GM12878 (cell line): ENCODE data around the gene KIF1C. TPM values are rescaled to one million over a fixed set of nuclear protein-coding genes. Genes with fewer than 3 reads are reported as not detected.

Experiments used
- ATAC-seq: fragments of 200-7000 bp; cut with Tn5 transposase; 3 replicates; pipeline ENCODE4 v1.9.1; 2020; ENCODE audit warnings: mild to moderate bottlenecking, moderate library complexity
- BruUV-seq: library from RNA; stranded (reverse); fragments of 400-500 nt; replicated peaks from 2 replicates; lab custom pipeline; 2021; lab: Mats Ljungman, UMichigan
- CTCF ChIA-PET: fragments of 300-600 bp; sonication (Branson Sonifier 250); formaldehyde crosslinking; extraction: SDS; loops from one replicate; lab custom pipeline; 2021; ENCODE audit warnings: inconsistent platforms; lab: Yijun Ruan, JAX
- POLR2A ChIA-PET: fragments of 350-600 bp; formaldehyde crosslinking; extraction: SDS; loops from one replicate; lab custom pipeline; 2021; ENCODE audit warnings: inconsistent platforms; lab: Charles Lee
- RAD21 ChIA-PET: fragments of 300-600 bp; sonication (Branson Sonifier 250); formaldehyde crosslinking; loops from one replicate; lab custom pipeline; 2023; ENCODE audit warnings: antibody characterized with exemption; ENCODE audit not compliant: unreplicated experiment; lab: Charles Lee
- SMC1A ChIA-PET: fragments of 300-600 bp; sonication (Branson Sonifier 250); formaldehyde crosslinking; loops from one replicate; lab custom pipeline; 2023; ENCODE audit not compliant: unreplicated experiment, uncharacterized antibody; lab: Charles Lee
- DNase-seq: peaks from one replicate; pipeline ENCODE4 v3.0.0-alpha.2; 2011; ENCODE audit warnings: low read depth, low spot score
- FAIRE-seq: peaks from 3 replicates; lab custom pipeline; 2011; peaks lifted over from hg19 to GRCh38; lab: Jason Lieb, UNC
- H2AFZ ChIP-seq: 2 replicates; pipeline ENCODE4 v1.6.0; 2011; ENCODE audit warnings: low read depth, low read length, control low read depth; ENCODE audit not compliant: control insufficient read depth
- H3K27ac ChIP-seq: 2 replicates; pipeline ENCODE4 v1.5.1; 2011; ENCODE audit warnings: control low read depth; ENCODE audit not compliant: control insufficient read depth, insufficient read depth
- H3K27me3 ChIP-seq, 2 experiments: replicated peaks in 1 of 2; 2 replicates each; pipeline versions ENCODE4 v1.6.0 to v1.6.1; 2011; ENCODE audit warnings: low read length in 1 of 2; ENCODE audit not compliant: control insufficient read depth in 2 of 2, insufficient read depth in 2 of 2
- H3K36me3 ChIP-seq, 2 experiments: 2 replicates each; pipeline ENCODE4 v1.5.1; 2011; ENCODE audit warnings: low read length in 1 of 2; ENCODE audit not compliant: control insufficient read depth in 2 of 2, insufficient read depth in 2 of 2
- H3K4me1 ChIP-seq: 2 replicates; pipeline ENCODE4 v1.6.1; 2011; ENCODE audit warnings: mild to moderate bottlenecking, low read length, moderate library complexity, mixed read lengths; ENCODE audit not compliant: control insufficient read depth, insufficient read depth
- H3K4me2 ChIP-seq: 2 replicates; pipeline ENCODE4 v1.6.0; 2011; ENCODE audit warnings: control low read depth; ENCODE audit not compliant: control insufficient read depth, insufficient read depth
- H3K4me3 ChIP-seq: fragments of 200-600 bp; sonication (generic); 2 replicates; pipeline ENCODE4 v1.5.1; 2016
- H3K79me2 ChIP-seq: 2 replicates; pipeline ENCODE4 v1.6.0; 2011; ENCODE audit warnings: low read length; ENCODE audit not compliant: control insufficient read depth, insufficient read depth
- H3K9ac ChIP-seq: 2 replicates; pipeline ENCODE4 v1.8.0; 2011; ENCODE audit warnings: low read length, control low read depth, mixed read lengths; ENCODE audit not compliant: control insufficient read depth, insufficient read depth
- H3K9me3 ChIP-seq: replicated peaks from 3 replicates; pipeline ENCODE4 v1.5.1; 2011; ENCODE audit warnings: mild to moderate bottlenecking, low read length; ENCODE audit not compliant: control insufficient read depth, insufficient read depth
- H4K20me1 ChIP-seq: 2 replicates; pipeline ENCODE4 v1.6.0; 2011; ENCODE audit not compliant: control insufficient read depth, insufficient read depth
- CBX5 ChIP-seq: sonication (generic); IDR thresholded peaks from 2 replicates; pipeline ENCODE4 v1.6.1; 2016; ENCODE audit warnings: low read depth, moderate library complexity, mild to moderate bottlenecking, inconsistent platforms
- ESRRA ChIP-seq: IDR thresholded peaks from 2 replicates; pipeline ENCODE4 v1.6.1; 2012; ENCODE audit warnings: mild to moderate bottlenecking, low read length, improper control_type of control experiment
- IRF4 ChIP-seq: IDR thresholded peaks from 2 replicates; pipeline ENCODE4 v1.6.1; 2011; ENCODE audit warnings: low read depth, low read length
- NR2F1 ChIP-seq: fragments of 450-650 bp; conservative IDR thresholded peaks from 2 replicates; pipeline ENCODE4 v1.6.1; 2017; ENCODE audit warnings: mild to moderate bottlenecking
- POLR2A ChIP-seq: IDR thresholded peaks from 2 replicates; pipeline ENCODE4 v1.6.1; 2011; ENCODE audit warnings: low read depth, mild to moderate bottlenecking, low read length
- WGBS: methylation state at CpG from one replicate; pipeline ENCODE4 v1.1.6; 2016; ENCODE audit warnings: low lambda C conversion rate; ENCODE audit not compliant: insufficient replicate concordance, insufficient coverage; ENCODE audit errors: missing lambda C conversion rate; 5-methylcytosine and 5-hydroxymethylcytosine counted together
- in situ Hi-C: fragments of 300-500 bp; cut with MboI; formaldehyde crosslinking; loops from 9 replicates; pipeline ENCODE4 v1.14.3; 2018; ENCODE audit warnings: mixed read lengths
- intact Hi-C: fragments of 100-400 bp; cut with micrococcal nuclease; formaldehyde crosslinking; loops from one replicate; pipeline ENCODE4 v1.14.2; 2022; ENCODE audit not compliant: unreplicated experiment
- polyA plus RNA-seq, 11 experiments: library from polyadenylated mRNA; depleted of rRNA in 4 of 11; unstranded in 6 of 11; stranded (reverse) in 5 of 11; fragments of >200 nt; fragmentation: Nextera tagmentation in 4 of 11; fragmentation: Illumina TruSeq in 1 of 11; extraction: Ambion mirVana in 4 of 11; extraction: Trizol in 1 of 11; gene quantifications; 1 replicate in 1 of 11; 2 replicates in 10 of 11; pipeline versions ENCODE4 v1.2.1 to v1.2.3, GENCODE V29; 2011 to 2016; ENCODE audit warnings: inconsistent platforms in 2 of 11, missing spikeins in 2 of 11, low read depth in 1 of 11
- total RNA-seq, 4 experiments: library from RNA; depleted of rRNA in 3 of 4; stranded (reverse); fragments of >200 nt in 3 of 4; fragmentation: Illumina TruSeq in 1 of 4; extraction: Trizol in 1 of 4; gene quantifications; 2 replicates each; pipeline versions ENCODE4 v1.2.1 to v1.2.3, GENCODE V29; 2013 to 2021
- TF ChIP-seq, protein P1 (sequence below): IDR thresholded peaks from 2 replicates; pipeline ENCODE4 v1.6.1; 2011; ENCODE audit warnings: borderline replicate concordance, low read depth, mild to moderate bottlenecking, moderate library complexity, mixed read lengths, low read length; ENCODE audit not compliant: insufficient read depth; ENCODE audit errors: extremely low read length
- TF ChIP-seq, protein P2 (sequence below), 3 experiments: IDR thresholded peaks in 2 of 3; conservative IDR thresholded peaks in 1 of 3; 2 replicates each; pipeline ENCODE4 v1.5.1; 2011; ENCODE audit warnings: low read depth in 3 of 3, low read length in 3 of 3, mild to moderate bottlenecking in 3 of 3, control low read depth in 2 of 3, moderate library complexity in 2 of 3, inconsistent platforms in 1 of 3, mixed read lengths in 1 of 3; ENCODE audit not compliant: control insufficient read depth in 2 of 3, insufficient read depth in 1 of 3; ENCODE audit errors: extremely low read depth in 1 of 3

The KIF1C gene
- total and polyA plus RNA-seq, 10 of the 15 experiments (the other 5 are each of a cell fraction or from before 2014, with no cell fraction given): 1.4 to 65.9 (median 21.1) TPM

DNA sequence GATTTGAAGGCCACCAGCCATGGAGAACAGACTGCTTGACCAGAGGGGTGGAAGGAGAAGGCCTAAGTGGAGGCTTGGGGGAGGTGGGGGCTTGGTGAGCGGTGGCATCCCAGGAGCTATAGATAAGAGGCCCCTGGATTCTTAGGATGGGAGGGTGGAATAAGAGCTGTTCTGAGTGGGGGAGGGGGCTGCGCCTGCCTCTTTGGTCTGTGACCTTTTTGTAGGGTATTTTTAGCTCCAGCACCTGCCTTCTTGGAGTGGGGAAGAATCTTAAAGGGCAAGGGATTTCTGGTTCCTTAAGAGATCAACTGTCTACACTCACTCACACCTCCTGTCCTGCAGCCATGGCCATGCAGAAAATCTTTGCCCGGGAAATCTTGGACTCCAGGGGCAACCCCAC is 46.3 kb upstream of the KIF1C start (continued):
- TF ChIP-seq, protein P1, sequence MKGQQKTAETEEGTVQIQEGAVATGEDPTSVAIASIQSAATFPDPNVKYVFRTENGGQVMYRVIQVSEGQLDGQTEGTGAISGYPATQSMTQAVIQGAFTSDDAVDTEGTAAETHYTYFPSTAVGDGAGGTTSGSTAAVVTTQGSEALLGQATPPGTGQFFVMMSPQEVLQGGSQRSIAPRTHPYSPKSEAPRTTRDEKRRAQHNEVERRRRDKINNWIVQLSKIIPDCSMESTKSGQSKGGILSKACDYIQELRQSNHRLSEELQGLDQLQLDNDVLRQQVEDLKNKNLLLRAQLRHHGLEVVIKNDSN: no peak
- no peak for TF ChIP-seq IRF4

DNA sequence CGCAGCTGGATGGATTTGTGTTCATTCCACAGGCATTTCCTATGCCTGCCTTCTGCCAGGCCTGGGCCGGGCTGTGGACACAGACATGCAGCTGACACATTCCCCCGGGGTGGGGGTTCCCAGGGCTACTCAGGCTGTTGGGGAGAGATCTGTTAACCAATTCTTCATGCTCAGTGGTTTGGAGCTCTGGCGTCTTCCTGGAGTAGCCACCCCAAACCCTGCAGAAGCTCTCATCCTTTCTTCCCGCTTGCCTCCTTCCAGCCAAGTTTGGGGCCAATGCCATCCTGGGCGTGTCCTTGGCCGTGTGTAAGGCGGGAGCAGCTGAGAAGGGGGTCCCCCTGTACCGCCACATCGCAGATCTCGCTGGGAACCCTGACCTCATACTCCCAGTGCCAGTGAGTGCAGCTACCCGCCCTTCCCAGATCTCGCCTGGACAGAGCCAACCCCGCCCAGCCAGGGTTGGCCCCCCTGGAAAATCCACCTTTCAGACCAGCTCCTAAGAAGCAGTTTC is 44.2 kb upstream of the KIF1C start:
- ChIA-PET CTCF (interaction anchor here (1.2 to 1.7 kb wide), 5 partner anchors 9 to 77 kb away, joined by 3 to 5 read pairs (median 4); partner anchors contain the start of genes RNF167 and SLC25A11), POLR2A (interaction anchor here (0.6 to 17.5 kb wide), 4 partner anchors 12 to 83 kb away, joined by 3 to 272 read pairs (median 10); partner anchors contain the start of genes RNF167, SLC25A11 and SPAG7), SMC1A (interaction anchor here (2.0 to 3.4 kb wide), 2 partner anchors 14 to 108 kb away, joined by 4 to 12 read pairs; partner anchors contain the start of genes RNF167 and SLC25A11), RAD21 (interaction anchor here (0.7 to 9.8 kb wide), 2 partner anchors 12 to 44 kb away, joined by 3 to 73 read pairs; partner anchors contain the start of gene SPAG7)
- DNase-seq: no peak
- Histone ChIP-seq H3K36me3 (no peaks in the 10 kb centered on the region), H4K20me1 (no peaks in the 10 kb centered on the region), H3K4me2 (no peak overlapping the region), H3K4me1 (peaks cover 17% of the 10 kb centered on the region), H2AFZ (no peak overlapping the region), H3K9ac (no peak overlapping the region), H3K4me3 (no peak overlapping the region), H3K27me3 (no peaks in the 10 kb centered on the region)
- BruUV-seq: no TSS peak
- WGBS: 75% methylated on average over 14 of the region's 14 CpGs
- in situ Hi-C loops (no loop called here), intact Hi-C loops (no loop called here)
- ATAC-seq: no peak
- no peak for TF ChIP-seq NR2F1
- no peak for TF ChIP-seq CBX5
- TF ChIP-seq, protein P2, sequence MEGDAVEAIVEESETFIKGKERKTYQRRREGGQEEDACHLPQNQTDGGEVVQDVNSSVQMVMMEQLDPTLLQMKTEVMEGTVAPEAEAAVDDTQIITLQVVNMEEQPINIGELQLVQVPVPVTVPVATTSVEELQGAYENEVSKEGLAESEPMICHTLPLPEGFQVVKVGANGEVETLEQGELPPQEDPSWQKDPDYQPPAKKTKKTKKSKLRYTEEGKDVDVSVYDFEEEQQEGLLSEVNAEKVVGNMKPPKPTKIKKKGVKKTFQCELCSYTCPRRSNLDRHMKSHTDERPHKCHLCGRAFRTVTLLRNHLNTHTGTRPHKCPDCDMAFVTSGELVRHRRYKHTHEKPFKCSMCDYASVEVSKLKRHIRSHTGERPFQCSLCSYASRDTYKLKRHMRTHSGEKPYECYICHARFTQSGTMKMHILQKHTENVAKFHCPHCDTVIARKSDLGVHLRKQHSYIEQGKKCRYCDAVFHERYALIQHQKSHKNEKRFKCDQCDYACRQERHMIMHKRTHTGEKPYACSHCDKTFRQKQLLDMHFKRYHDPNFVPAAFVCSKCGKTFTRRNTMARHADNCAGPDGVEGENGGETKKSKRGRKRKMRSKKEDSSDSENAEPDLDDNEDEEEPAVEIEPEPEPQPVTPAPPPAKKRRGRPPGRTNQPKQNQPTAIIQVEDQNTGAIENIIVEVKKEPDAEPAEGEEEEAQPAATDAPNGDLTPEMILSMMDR (IDR thresholded peaks at IDR 0.05 in 2 of 3, conservative IDR thresholded peaks at IDR 0.05 in 1 of 3; ENCODE audit: control insufficient read depth in 2 of 3, extremely low read depth in 1 of 3, insufficient read depth in 1 of 3, low read depth in 3 of 3, low read length in 3 of 3): no peak
- no peak for TF ChIP-seq ESRRA
- TF ChIP-seq POLR2A: no peak
- TF ChIP-seq, all 136 proteins: peak for 0
- Histone ChIP-seq H3K27ac (no peak overlapping the region), H3K9me3 (no peaks in the 10 kb centered on the region), H3K79me2 (peaks cover 14% of the 10 kb centered on the region)
- FAIRE-seq: no peak
